ENCODE measurements around the gene QSOX1.

GRCh38 chr1:180204231-180204630, 49.6 kb downstream of the QSOX1 start:
- TF ChIP-seq POLR2AphosphoS5 (IDR thresholded peaks at IDR 0.05; ENCODE audit: borderline replicate concordance, low read depth, low read length): no peak
- no peak for TF ChIP-seq FOXP2 (optimal IDR thresholded peaks at IDR 0.05; ENCODE audit: control extremely low read depth, extremely low read length, insufficient read depth)
- no peak for TF ChIP-seq EZH2 (IDR thresholded peaks at IDR 0.05)

Data from SK-N-MC (cell line).